HG03135 (cell line): ENCODE measurements around the gene FZD7.

Experiments used
- ATAC-seq: cut with Tn5 transposase; IDR thresholded peaks from one replicate; pipeline ENCODE4 v1.9.1; 2021; ENCODE audit warnings: mild to moderate bottlenecking, moderate library complexity; ENCODE audit not compliant: unreplicated experiment

Gene FZD7

DNA sequence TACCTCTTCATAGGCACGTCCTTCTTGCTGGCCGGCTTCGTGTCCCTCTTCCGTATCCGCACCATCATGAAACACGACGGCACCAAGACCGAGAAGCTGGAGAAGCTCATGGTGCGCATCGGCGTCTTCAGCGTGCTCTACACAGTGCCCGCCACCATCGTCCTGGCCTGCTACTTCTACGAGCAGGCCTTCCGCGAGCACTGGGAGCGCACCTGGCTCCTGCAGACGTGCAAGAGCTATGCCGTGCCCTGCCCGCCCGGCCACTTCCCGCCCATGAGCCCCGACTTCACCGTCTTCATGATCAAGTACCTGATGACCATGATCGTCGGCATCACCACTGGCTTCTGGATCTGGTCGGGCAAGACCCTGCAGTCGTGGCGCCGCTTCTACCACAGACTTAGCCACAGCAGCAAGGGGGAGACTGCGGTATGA lies 2.3 kb downstream of the FZD7 start:
- no peak for ATAC-seq

DNA sequence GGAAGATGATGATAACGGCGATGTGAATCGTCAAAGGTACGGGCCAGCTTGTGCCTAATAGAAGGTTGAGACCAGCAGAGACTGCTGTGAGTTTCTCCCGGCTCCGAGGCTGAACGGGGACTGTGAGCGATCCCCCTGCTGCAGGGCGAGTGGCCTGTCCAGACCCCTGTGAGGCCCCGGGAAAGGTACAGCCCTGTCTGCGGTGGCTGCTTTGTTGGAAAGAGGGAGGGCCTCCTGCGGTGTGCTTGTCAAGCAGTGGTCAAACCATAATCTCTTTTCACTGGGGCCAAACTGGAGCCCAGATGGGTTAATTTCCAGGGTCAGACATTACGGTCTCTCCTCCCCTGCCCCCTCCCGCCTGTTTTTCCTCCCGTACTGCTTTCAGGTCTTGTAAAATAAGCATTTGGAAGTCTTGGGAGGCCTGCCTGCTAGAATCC lies 3.0 kb downstream of the FZD7 start:
- ATAC-seq: no peak

DNA sequence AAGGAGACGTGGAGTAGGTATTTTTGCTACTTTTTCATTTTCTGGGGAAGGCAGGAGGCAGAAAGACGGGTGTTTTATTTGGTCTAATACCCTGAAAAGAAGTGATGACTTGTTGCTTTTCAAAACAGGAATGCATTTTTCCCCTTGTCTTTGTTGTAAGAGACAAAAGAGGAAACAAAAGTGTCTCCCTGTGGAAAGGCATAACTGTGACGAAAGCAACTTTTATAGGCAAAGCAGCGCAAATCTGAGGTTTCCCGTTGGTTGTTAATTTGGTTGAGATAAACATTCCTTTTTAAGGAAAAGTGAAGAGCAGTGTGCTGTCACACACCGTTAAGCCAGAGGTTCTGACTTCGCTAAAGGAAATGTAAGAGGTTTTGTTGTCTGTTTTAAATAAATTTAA lies 3.4 kb downstream of the FZD7 start:
- ATAC-seq: no peak

DNA sequence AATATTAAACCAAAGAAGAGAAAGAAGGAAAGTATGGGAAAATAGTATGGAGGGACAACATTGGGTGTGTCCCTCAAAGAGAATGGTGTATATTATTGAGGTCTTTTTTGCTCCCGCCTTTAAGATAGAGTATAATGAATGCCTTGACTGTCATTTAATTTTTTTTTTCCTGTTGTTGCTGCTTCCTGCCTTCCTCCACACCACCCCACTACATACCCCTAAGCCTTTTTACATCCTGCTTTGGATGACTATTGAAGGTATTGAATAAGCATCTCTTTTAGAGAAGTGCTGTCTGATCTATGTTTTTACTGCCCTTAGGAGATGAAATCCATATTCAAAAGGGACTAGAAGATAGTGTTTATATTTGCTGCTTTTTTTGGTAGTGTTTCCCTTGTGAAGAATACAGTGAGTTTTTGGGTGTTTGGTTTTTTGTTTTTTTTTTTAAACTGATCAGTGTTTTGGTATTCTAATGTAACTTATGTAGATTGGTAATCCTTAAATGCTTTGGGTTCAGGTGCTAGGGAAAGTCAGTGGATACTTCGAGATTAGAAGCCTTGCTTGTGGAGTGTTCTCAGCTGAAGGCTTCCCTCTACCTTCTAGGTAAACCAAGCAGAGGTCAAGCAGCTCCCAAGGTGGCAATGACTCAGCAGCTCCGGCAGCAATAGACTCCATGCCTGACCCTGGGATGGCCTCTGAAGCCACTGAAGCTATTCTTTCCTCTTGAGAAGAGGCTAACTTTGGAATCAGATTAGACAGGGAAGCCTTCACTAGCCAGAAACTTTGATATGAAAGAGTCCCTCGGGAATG lies 5.0 kb downstream of the FZD7 start:
- no peak for ATAC-seq

DNA sequence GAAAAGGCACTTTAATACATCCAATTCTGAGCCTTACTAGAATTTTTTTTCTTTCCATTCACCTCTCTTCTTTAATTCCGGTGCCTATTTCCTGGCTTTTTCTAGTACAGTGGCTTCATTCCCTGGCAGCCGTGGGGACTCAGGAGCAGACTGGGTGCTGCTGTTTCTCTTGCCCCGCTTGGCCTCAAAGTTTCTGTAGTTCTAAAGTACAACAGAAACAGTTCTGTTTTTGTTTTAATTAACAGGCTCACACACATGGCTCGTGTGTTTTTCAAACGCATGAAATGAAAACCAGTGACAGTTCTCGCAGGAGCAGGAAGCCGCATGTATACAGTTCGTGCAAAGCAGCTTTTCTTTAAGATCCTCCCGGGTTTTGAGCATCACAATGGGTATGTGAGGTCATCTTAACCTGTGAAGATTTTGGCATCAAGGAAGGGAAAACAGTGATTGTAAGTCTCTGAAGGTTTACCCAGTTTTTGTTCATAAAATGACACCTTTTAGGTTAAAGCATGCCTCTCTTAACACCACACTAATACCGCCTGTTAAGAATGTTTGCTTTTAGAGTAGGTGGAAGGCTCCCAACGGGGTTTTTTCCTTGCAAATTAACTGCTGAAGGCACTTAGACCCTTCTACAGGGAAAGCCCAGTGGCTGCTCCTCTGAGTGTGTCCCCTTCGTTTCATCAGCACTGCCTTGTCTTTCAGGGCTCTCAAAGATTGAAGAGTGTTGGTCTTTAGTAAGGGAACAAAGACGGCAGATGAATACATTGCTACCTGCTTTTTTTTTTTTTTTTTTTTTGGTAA lies 5.8 kb downstream of the FZD7 start:
- ATAC-seq: no peak

DNA sequence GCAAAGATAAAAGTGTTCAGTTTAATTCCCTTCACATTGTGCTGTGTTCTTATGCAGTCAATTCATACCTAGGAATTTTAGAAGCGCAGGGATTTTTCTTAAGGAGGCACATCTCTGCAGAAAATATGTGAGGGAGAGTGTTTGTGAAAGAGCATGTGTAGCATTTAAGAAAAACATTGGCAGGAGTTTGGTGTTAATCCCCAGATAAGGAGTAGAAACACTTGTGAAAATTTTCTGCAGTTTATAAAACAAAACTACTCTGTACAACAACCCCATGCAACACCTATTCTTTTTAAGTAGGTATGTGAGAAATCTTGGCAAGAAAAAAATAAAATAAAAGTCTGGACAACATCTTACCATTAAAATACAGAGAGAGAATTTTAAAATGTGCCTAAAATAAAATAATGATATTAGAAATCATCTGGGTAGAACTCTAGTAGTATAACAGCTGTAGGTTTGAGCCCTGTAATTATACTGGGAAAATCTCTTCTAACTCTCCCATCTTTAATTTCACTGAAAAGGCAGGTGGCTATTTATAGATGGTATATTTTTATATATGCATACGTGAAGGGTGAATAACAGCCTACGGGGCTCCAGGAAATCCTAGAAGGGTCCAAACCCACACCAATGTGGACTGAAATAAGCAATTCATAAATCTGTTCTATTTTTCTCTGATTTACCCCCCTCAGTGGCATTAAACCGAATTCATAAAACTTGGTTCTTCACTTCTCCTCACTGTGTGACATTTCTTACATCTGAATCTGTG lies 6.6 kb downstream of the FZD7 start:
- ATAC-seq: no peak

DNA sequence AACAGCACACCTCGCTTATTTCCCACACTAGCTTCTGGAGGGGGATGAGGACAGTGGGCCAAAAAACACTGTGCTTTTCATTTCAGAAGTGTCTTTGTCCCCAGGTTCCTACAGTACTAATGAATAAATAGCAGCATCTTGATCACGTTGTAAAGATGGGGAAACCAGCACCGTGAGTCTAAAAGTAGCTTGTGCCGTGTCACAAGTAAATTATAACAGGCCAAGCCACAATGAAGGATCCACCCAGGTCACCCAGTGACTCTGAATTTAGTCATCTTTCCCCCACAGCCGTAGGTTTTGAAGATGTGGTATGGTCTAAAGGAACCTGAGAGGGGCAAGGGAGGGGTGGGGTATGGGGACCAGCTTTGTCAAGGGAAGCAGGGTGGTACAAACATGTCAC lies 8.8 kb downstream of the FZD7 start:
- no peak for ATAC-seq

DNA sequence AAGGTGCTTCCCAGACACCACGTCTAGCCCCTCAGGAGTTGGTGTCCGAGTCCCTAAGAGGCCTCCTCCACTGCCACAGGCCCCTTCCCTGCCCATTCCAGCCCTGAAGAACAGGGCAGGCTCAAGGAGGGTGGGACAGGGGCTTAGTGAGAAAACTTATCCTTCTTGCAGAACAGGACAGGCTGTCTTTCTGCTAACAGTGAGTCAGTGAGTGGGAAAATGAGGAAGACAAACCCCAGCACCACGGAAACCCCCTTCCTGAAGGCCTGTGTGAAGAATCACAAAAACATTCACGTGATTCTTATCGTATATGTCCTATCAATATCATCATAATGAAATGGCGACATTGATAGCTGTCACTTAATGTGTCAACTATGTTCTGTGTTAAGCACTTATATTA lies 9.8 kb downstream of the FZD7 start:
- ATAC-seq: no peak

DNA sequence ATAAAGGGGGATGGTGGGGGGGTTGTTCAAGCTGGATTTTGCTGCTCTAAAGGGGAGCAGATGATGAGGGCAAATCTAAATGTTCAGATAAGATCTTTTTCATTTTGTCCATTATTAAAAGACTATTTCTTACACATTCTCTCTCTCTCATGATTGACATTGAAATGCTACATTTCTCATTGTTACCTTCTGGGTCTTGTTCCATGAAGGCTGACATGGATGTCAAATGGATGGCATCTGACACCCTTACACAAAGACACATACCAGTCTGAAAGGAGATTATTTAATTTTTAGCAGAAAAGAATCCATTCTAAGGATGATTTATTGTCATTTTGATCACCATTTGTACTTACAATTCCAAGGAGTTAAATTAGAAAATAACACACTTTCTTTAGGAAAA lies 11.1 kb downstream of the FZD7 start:
- no peak for ATAC-seq

DNA sequence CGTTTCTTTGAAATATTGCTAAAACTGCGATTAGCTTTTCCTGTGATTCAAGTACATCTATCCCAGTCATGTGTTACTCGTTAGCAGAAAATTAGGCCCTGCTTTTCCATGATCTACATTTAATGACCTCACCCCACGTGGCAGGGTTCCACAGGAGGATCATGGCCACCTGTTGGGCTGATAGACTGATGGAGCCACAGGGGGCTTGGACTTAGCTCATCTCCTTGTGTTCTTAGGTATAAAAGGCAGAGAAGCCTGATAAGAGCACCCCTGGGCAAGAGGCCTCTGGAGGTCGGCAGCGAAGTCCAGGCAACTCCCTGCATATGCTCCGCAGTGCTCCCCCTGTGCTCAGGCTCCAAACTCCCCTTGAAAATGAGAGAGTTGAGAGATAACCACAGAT lies 12.9 kb downstream of the FZD7 start:
- ATAC-seq: no peak

DNA sequence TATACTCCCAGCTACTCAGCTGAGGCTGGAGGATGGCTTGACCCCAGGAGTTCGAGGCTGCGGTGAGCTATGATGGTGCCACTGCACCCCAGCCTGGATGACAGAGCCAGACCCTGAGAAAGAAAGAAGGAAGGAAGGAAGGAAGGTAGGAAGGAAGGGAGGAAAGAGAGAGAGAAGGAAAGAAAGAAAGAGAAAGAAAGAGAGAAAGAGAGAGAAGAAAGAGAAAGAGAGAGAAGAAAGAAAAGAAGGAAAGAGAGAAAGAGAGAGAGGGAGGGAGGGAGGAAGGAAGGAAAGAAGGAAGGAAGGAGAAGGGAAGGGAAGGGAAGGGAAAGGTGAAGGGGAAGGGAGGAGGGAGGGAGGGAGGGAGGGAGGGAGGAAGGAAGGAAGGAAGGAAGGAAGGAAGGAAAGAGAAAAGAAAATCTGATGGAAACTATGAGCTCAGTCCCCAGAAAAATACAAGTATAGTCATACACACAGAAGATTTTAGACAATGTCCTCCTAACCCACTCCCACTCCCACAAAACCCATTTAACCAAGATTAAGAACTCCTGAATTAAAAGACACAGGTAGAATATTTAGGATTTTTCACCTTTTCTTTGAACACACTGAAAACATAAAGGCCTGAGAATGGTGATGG lies 15.6 kb downstream of the FZD7 start:
- no peak for ATAC-seq

DNA sequence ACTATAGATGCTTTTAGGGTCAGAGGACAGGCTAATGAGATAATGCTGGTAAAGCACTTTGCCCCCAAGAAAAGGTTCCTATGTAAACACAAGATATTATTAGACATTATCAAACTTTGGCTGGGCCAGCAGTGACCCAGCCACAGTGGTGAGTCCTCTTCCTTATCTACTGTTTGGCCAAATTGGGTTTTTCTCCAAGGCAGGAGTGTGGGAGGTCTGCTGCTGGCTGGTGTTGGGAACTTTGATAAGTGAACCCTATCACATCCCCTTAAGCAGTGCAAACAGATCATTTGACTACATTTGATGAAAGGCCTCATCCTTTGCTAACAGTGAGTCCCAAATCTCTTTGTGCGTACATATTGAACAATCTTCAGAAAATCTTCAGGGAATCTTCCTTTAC lies 16.2 kb downstream of the FZD7 start:
- no peak for ATAC-seq

DNA sequence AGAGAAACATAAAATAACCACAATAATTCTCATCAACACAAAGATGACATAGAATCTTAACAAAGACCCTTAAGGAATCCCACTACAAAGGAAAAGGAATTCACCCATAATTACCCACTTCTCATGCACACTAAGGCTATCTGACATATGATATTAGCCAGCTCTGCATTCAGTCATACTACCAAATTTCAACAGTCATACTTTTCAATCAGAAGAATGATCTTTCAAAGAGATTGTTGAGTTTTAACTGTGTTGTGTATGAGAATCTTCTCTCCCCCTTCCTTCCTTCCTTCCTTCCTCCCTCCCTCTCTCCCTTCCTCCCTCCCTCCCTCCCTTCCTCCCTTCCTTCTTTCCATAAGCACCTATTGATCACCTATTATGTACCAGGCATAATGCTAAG lies 17.0 kb downstream of the FZD7 start:
- ATAC-seq: no peak

DNA sequence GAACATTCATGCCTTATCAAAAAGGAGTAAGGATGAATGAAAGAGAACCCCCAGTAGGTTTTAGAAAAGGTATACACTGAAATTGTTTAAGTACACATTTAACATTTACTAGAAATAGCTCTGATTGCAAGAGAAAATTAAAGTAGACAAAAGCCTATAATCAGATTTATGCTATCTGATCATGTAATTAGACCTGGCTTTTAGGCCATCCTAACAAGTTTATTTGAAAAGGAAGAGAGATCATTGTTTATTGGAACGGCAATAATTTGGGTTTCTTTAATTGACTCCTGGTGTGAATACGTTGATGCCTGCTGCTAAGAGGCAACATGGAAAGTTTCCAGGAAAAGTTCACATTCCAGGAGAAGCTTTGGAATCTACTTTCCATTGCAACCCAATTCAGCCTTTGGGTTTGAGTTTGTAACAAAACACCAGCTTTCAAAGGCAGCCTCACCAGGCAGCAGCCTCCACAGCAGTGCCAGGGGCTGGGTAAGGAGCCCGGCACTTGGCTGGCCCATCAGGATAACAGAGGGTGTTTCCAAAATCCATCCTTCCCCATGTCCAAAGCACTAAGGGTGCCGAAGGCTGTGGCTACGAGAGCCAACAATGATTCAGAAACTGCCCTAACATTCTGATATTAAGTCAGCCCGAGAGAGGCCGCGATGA lies 18.0 kb downstream of the FZD7 start:
- ATAC-seq: no peak

DNA sequence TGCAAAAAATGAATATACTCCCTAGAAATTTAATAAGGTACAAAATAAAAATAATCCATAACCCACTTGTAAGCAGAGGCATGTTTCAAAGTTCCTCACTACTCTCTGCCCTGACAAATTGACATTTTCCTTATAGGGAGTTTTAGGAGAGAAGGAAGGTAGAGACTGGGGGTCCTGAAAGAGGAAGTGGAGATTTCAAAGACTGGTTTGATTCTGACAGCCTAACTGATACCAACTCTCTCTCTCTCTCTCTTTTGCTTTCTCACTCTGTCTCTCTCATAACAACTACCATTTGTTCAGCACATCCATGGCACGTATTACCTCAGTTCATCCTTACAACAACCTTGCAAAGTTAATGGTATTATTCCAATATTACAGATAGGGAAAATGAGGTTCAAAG lies 18.6 kb downstream of the FZD7 start:
- ATAC-seq: no peak

DNA sequence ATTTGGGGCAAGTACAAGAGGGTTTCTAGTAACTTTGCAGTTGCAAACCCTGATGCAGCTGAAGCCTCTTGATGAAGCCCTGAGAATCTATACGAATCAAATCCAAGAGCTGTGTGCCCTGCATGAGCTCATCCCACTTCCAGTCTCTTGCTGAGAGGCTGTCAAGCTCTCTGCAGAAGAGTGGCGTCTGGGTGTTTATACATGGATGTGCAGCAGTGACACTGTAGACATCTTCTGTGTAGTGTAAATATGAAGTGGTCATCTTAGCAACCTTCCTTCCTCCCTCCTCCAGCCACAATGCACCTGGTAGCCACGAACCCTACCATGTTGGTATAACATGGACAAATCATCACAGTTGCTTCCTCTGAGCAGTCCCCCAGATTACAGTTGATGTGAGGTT lies 21.0 kb downstream of the FZD7 start:
- no peak for ATAC-seq

DNA sequence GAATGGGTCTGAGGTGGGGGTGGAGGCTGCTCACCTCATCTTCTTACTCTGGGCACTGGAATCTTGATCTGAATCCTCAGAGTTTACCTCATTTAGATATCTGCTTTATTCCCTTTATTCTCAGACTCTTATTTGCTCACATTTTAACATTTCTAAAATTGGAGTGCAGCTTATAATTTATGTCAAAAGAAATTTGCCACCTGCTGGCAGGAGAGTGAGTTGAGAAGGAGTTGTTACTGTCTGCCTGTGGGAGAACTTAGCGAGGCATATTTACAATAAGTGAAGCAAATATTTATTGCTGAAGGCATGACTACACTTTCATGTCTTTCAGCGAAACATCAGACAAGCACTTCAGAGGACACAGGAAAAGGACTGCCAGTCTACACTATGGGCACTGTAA lies 23.0 kb downstream of the FZD7 start:
- ATAC-seq: no peak

DNA sequence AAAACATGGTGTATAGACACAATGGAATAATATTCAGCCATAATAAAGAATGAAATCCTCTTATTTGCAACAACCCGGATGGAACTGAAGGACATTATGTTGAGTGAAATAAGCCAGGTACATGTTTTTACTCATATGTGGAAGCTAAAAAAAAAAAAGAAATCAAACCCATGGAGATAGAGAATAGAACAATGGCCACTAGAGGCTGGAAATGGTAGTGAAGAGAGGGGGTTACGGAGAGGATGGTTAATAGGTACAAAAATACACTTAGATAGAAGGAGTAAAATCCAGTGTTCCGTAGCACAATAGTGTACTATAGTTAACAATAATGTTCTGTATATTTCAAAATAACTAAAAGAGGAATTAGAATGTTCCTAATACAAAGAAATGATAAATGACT lies 26.6 kb downstream of the FZD7 start:
- no peak for ATAC-seq

DNA sequence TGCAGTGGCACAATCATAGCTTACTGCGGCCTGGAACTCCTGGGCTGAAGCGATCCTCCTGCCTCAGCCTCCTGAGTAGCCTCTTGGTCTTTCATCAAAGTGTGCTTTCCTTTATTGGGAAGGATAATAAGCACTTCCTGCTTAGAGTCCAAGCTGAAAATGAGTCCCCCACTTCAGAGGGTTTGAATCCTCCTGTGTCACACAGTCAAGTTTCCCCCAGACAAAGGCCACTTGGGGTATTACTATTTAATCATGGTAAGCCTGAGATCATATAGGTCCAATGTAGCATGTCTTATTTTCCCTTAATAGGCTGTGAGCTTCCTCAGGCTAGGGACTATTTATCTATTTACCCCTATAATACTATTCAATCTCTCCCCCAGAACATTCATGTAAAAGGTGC lies 28.0 kb downstream of the FZD7 start:
- no peak for ATAC-seq

DNA sequence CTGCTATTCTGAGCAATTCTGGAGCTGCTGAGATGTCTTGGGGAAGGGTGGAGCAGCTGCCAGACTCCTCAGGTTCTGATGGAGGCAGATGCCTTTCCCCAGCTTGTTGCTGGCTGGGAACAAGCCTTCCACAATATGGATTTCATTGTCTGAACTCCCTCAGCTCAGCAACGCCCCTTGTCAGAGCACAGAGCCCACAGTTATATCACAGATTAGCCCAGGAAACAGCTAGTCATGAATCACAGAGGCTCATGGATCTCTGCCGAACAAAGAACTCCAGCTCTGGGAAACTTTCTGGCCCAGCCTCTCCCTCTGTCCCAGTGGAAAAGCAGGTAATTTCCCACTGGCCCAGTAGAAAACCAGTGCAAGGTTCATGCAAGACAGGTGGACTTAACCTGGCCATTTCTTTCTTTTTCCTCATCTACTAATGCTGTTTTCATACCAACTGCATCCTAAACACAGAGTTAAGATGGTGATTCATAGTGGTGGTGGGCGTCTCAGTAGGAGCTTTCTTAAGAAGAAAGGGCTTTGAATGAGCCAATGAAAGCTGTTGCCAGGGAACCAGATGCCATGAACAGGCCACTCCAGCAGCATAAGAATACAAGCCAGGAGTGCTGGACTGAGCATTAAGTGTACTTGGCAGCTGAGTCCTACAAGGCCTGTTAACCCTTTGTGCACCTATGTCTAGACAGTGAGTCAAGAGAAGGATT lies 30.7 kb downstream of the FZD7 start:
- no peak for ATAC-seq
